ENCODE measurements around the gene ENPP1.

Gene ENPP1

GRCh38 chr6:131807644-131808459 lies at the start of gene ENPP1:
ENPP1 (plus strand) TSS chr6:131808020; CDS start chr6:131808036, 16 bp downstream.
- no peaks in the 10 kb centered on the region for H3K36me3 ChIP-seq (ENCODE audit: insufficient read depth, low read length)
- peaks cover 6% of the 10 kb centered on the region; the same call in 1 of the 2 replicates for H3K9me3 ChIP-seq (ENCODE audit: control insufficient read depth, insufficient read depth, low read length)
- peaks cover 15% of the 10 kb centered on the region for H3K4me1 ChIP-seq (ENCODE audit: insufficient read depth, low read length)
- H3K9ac ChIP-seq (ENCODE audit: low read depth, low read length), result peak within 1 kb of the TSS; percentile 90

GRCh38 chr6:131758920-131759319 lies 48.9 kb upstream of the ENPP1 start:
- H3K4me1 ChIP-seq (ENCODE audit: insufficient read depth, low read length), result no peaks in the 10 kb centered on the region
- H3K9me3 ChIP-seq (ENCODE audit: control insufficient read depth, insufficient read depth, low read length), result no peaks in the 10 kb centered on the region
- H3K9ac ChIP-seq (ENCODE audit: low read depth, low read length), result no peak overlapping the region
- H3K36me3 ChIP-seq (ENCODE audit: insufficient read depth, low read length), result no peaks in the 10 kb centered on the region

GRCh38 chr6:131761060-131761761 lies 46.6 kb upstream of the ENPP1 start:
- peaks cover 7% of the 10 kb centered on the region; the same call in 1 of the 2 replicates for H3K4me1 ChIP-seq (ENCODE audit: insufficient read depth, low read length)
- H3K9ac ChIP-seq (ENCODE audit: low read depth, low read length), result no peak overlapping the region
- no peaks in the 10 kb centered on the region for H3K9me3 ChIP-seq (ENCODE audit: control insufficient read depth, insufficient read depth, low read length)
- H3K36me3 ChIP-seq (ENCODE audit: insufficient read depth, low read length), result no peaks in the 10 kb centered on the region

- Histone ChIP-seq H3K9me3 (ENCODE audit: control insufficient read depth, insufficient read depth, low read length) (no peaks in the 10 kb centered on the region), H3K9ac (ENCODE audit: low read depth, low read length) (no peak overlapping the region), H3K36me3 (ENCODE audit: insufficient read depth, low read length) (no peaks in the 10 kb centered on the region), H3K4me1 (ENCODE audit: insufficient read depth, low read length) (peaks cover 7% of the 10 kb centered on the region; the same call in 1 of the 2 replicates)
These were observed 46.1 kb upstream of the ENPP1 start for GRCh38 chr6:131761762-131762067.

GRCh38 chr6:131762984-131763383 lies 44.8 kb upstream of the ENPP1 start:
- Histone ChIP-seq H3K9ac (ENCODE audit: low read depth, low read length) (no peak overlapping the region), H3K9me3 (ENCODE audit: control insufficient read depth, insufficient read depth, low read length) (no peaks in the 10 kb centered on the region), H3K36me3 (ENCODE audit: insufficient read depth, low read length) (no peaks in the 10 kb centered on the region), H3K4me1 (ENCODE audit: insufficient read depth, low read length) (peaks cover 7% of the 10 kb centered on the region; the same call in 1 of the 2 replicates)

GRCh38 chr6:131763749-131764148 lies 44.1 kb upstream of the ENPP1 start:
- H3K9me3 ChIP-seq (ENCODE audit: control insufficient read depth, insufficient read depth, low read length), result no peaks in the 10 kb centered on the region
- no peak overlapping the region for H3K9ac ChIP-seq (ENCODE audit: low read depth, low read length)
- no peaks in the 10 kb centered on the region for H3K36me3 ChIP-seq (ENCODE audit: insufficient read depth, low read length)
- H3K4me1 ChIP-seq (ENCODE audit: insufficient read depth, low read length), result peaks cover 7% of the 10 kb centered on the region; the same call in 1 of the 2 replicates

GRCh38 chr6:131764350-131764749 lies 43.5 kb upstream of the ENPP1 start:
- Histone ChIP-seq H3K9ac (ENCODE audit: low read depth, low read length) (no peak overlapping the region), H3K4me1 (ENCODE audit: insufficient read depth, low read length) (peaks cover 7% of the 10 kb centered on the region; the same call in 1 of the 2 replicates), H3K36me3 (ENCODE audit: insufficient read depth, low read length) (no peaks in the 10 kb centered on the region), H3K9me3 (ENCODE audit: control insufficient read depth, insufficient read depth, low read length) (no peaks in the 10 kb centered on the region)

- Histone ChIP-seq H3K4me1 (ENCODE audit: insufficient read depth, low read length) (peaks cover 7% of the 10 kb centered on the region; the same call in 1 of the 2 replicates), H3K9ac (ENCODE audit: low read depth, low read length) (no peak overlapping the region), H3K36me3 (ENCODE audit: insufficient read depth, low read length) (no peaks in the 10 kb centered on the region), H3K9me3 (ENCODE audit: control insufficient read depth, insufficient read depth, low read length) (no peaks in the 10 kb centered on the region)
These were observed 42.6 kb upstream of the ENPP1 start for GRCh38 chr6:131765081-131765803.

- H3K9me3 ChIP-seq (ENCODE audit: control insufficient read depth, insufficient read depth, low read length), result no peaks in the 10 kb centered on the region
- H3K36me3 ChIP-seq (ENCODE audit: insufficient read depth, low read length), result no peaks in the 10 kb centered on the region
- no peak overlapping the region for H3K9ac ChIP-seq (ENCODE audit: low read depth, low read length)
- peaks cover 7% of the 10 kb centered on the region; the same call in 1 of the 2 replicates for H3K4me1 ChIP-seq (ENCODE audit: insufficient read depth, low read length)
These were observed 42.0 kb upstream of the ENPP1 start for GRCh38 chr6:131765804-131766135.

GRCh38 chr6:131766631-131767030 lies 41.2 kb upstream of the ENPP1 start:
- no peak overlapping the region for H3K9ac ChIP-seq (ENCODE audit: low read depth, low read length)

GRCh38 chr6:131768964-131769363 lies 38.9 kb upstream of the ENPP1 start:
- H3K9ac ChIP-seq (ENCODE audit: low read depth, low read length), result no peak overlapping the region
- no peaks in the 10 kb centered on the region for H3K9me3 ChIP-seq (ENCODE audit: control insufficient read depth, insufficient read depth, low read length)
- peaks cover 7% of the 10 kb centered on the region; the same call in 1 of the 2 replicates for H3K4me1 ChIP-seq (ENCODE audit: insufficient read depth, low read length)
- H3K36me3 ChIP-seq (ENCODE audit: insufficient read depth, low read length), result no peaks in the 10 kb centered on the region

More at GRCh38 chr6:131766631-131767030, 41.2 kb upstream of the ENPP1 start:
- Histone ChIP-seq H3K9me3 (ENCODE audit: control insufficient read depth, insufficient read depth, low read length) (no peaks in the 10 kb centered on the region), H3K4me1 (ENCODE audit: insufficient read depth, low read length) (peaks cover 7% of the 10 kb centered on the region; the same call in 1 of the 2 replicates), H3K36me3 (ENCODE audit: insufficient read depth, low read length) (no peaks in the 10 kb centered on the region)

GRCh38 chr6:131769385-131770141 lies 38.3 kb upstream of the ENPP1 start:
- H3K9ac ChIP-seq (ENCODE audit: low read depth, low read length), result no peak overlapping the region
- H3K9me3 ChIP-seq (ENCODE audit: control insufficient read depth, insufficient read depth, low read length), result no peaks in the 10 kb centered on the region
- H3K36me3 ChIP-seq (ENCODE audit: insufficient read depth, low read length), result no peaks in the 10 kb centered on the region
- H3K4me1 ChIP-seq (ENCODE audit: insufficient read depth, low read length), result peaks cover 7% of the 10 kb centered on the region; the same call in 1 of the 2 replicates

GRCh38 chr6:131770776-131771175 lies 37.0 kb upstream of the ENPP1 start:
- no peaks in the 10 kb centered on the region for H3K4me1 ChIP-seq (ENCODE audit: insufficient read depth, low read length)
- H3K9ac ChIP-seq (ENCODE audit: low read depth, low read length), result no peak overlapping the region
- H3K36me3 ChIP-seq (ENCODE audit: insufficient read depth, low read length), result no peaks in the 10 kb centered on the region
- H3K9me3 ChIP-seq (ENCODE audit: control insufficient read depth, insufficient read depth, low read length), result no peaks in the 10 kb centered on the region

Data from ES-I3 (cell line).